K562 (cell line): ENCODE measurements around the gene C21orf58. TPM values are rescaled to one million over a fixed set of nuclear protein-coding genes. Genes with fewer than 3 reads are reported as not detected.

Experiments
- ATAC-seq: fragments of 200-7000 bp; cut with Tn5 transposase; 3 replicates; pipeline ENCODE4 v1.9.1; 2020; ENCODE audit warnings: moderate library complexity
- BruUV-seq: library from RNA; stranded (reverse); fragments of 400-500 nt; replicated peaks from 2 replicates; lab custom pipeline; 2021; lab: Mats Ljungman, UMichigan
- CTCF ChIA-PET: fragments of 300-600 bp; formaldehyde crosslinking; extraction: SDS; loops from one replicate; lab custom pipeline; 2021; ENCODE audit warnings: low intra/inter-chr PET ratio; lab: Yijun Ruan, JAX
- POLR2A ChIA-PET: fragments of 300-600, 350-650 bp; sonication (Branson Sonifier 250); formaldehyde crosslinking; extraction: SDS; loops from one replicate; lab custom pipeline; 2021; ENCODE audit warnings: antibody characterized with exemption, inconsistent platforms; lab: Yijun Ruan, JAX
- DNase-seq, 4 experiments: peaks; one replicate each; pipeline versions ENCODE4 v3.0.0 to v3.0.0-alpha.2; 2011 to 2018; ENCODE audit warnings: low spot score in 3 of 4, mixed read lengths in 3 of 4; ENCODE audit errors: extremely low read depth in 1 of 4
- FAIRE-seq: peaks from 2 replicates; lab custom pipeline; 2011; peaks lifted over from hg19 to GRCh38; lab: Jason Lieb, UNC
- H2AFZ ChIP-seq: 2 replicates; pipeline ENCODE4 v1.6.0; 2011; ENCODE audit warnings: low read depth, low read length, control low read depth, inconsistent platforms
- H3K27ac ChIP-seq: fragments of 200-600 bp; 3 replicates; pipeline ENCODE4 v1.8.0; 2011; ENCODE audit warnings: low read depth, mild to moderate bottlenecking, control low read depth, inconsistent platforms, low read length, moderate library complexity, mixed read lengths; ENCODE audit errors: extremely low read depth
- H3K27me3 ChIP-seq, 2 experiments: fragments of 300-600 bp in 1 of 2; 2 replicates in 1 of 2; 3 replicates in 1 of 2; pipeline versions ENCODE4 v1.6.0 to v1.8.0; 2011; ENCODE audit warnings: inconsistent platforms in 2 of 2, low read length in 2 of 2, mild to moderate bottlenecking in 1 of 2, mixed read lengths in 1 of 2, moderate library complexity in 1 of 2; ENCODE audit not compliant: control insufficient read depth in 2 of 2, insufficient read depth in 2 of 2
- H3K36me3 ChIP-seq: fragments of 300-600 bp; 3 replicates; pipeline ENCODE4 v1.8.0; 2011; ENCODE audit warnings: mild to moderate bottlenecking, low read length, inconsistent platforms; ENCODE audit not compliant: control insufficient read depth, insufficient read depth
- H3K4me1 ChIP-seq, 2 experiments: fragments of 200-600 bp in 1 of 2; replicated peaks in 1 of 2; 2 replicates in 1 of 2; 3 replicates in 1 of 2; pipeline versions ENCODE4 v1.5.1 to v1.8.0; 2011; ENCODE audit warnings: inconsistent platforms in 2 of 2, low read length in 2 of 2, mild to moderate bottlenecking in 1 of 2, mixed read lengths in 1 of 2, moderate library complexity in 1 of 2; ENCODE audit not compliant: control insufficient read depth in 2 of 2, insufficient read depth in 2 of 2
- H3K4me2 ChIP-seq: 2 replicates; pipeline ENCODE4 v1.6.1; 2011; ENCODE audit warnings: low read length, control low read depth, inconsistent platforms, mixed read lengths; ENCODE audit not compliant: insufficient read depth
- H3K4me3 ChIP-seq: fragments of 200-600 bp; sonication (generic), shearing (Covaris generic); 2 replicates; pipeline ENCODE4 v1.5.1; 2016; ENCODE audit warnings: control low read depth, inconsistent platforms
- H3K79me2 ChIP-seq: fragments of 200-600 bp; 3 replicates; pipeline ENCODE4 v1.8.0; 2011; ENCODE audit warnings: low read length, inconsistent platforms; ENCODE audit not compliant: control insufficient read depth, insufficient read depth
- H3K9ac ChIP-seq, 2 experiments: 2 replicates each; pipeline versions ENCODE4 v1.6.0 to v1.6.1; 2011; ENCODE audit warnings: low read depth in 2 of 2, low read length in 2 of 2, control low read depth in 1 of 2, inconsistent platforms in 1 of 2, mild to moderate bottlenecking in 1 of 2, mixed read lengths in 1 of 2; ENCODE audit not compliant: insufficient read depth in 1 of 2
- H3K9me1 ChIP-seq: one replicate; pipeline ENCODE4 v1.6.0; 2011; ENCODE audit warnings: inconsistent platforms, mild to moderate bottlenecking, low read length, moderate library complexity; ENCODE audit not compliant: control insufficient read depth, insufficient read depth
- H3K9me3 ChIP-seq: replicated peaks from 2 replicates; pipeline ENCODE4 v1.5.1; 2011; ENCODE audit warnings: low read depth, low read length, inconsistent platforms; ENCODE audit not compliant: control insufficient read depth, insufficient read depth
- H4K20me1 ChIP-seq: replicated peaks from 2 replicates; pipeline ENCODE4 v1.6.1; 2011; ENCODE audit warnings: low read length, inconsistent platforms, mixed read lengths; ENCODE audit not compliant: control insufficient read depth, insufficient read depth
- BDP1 ChIP-seq: IDR thresholded peaks from 3 replicates; pipeline ENCODE4 v1.6.1; 2011; ENCODE audit not compliant: insufficient read length, insufficient read depth
- CEBPB ChIP-seq: fragments of 450-650 bp; IDR thresholded peaks from 2 replicates; pipeline ENCODE4 v1.6.1; 2016; ENCODE audit warnings: missing genetic modification characterization, missing compliant biosample characterization
- CREBBP ChIP-seq: IDR thresholded peaks from one replicate; pipeline ENCODE4 v1.6.1; 2012; ENCODE audit warnings: low read depth, mild to moderate bottlenecking, control low read depth, inconsistent platforms, low read length
- CSDE1 ChIP-seq, 2 experiments: fragments of 450-650 bp; IDR thresholded peaks; 2 replicates each; pipeline ENCODE4 v1.6.1; 2016; ENCODE audit warnings: mild to moderate bottlenecking in 1 of 2
- MTA1 ChIP-seq: fragments of 450-650 bp; IDR thresholded peaks from 2 replicates; pipeline ENCODE4 v1.6.1; 2017; ENCODE audit warnings: borderline replicate concordance
- SRSF3 ChIP-seq: fragments of 200-400 bp; formaldehyde crosslinking; IDR thresholded peaks from 2 replicates; pipeline ENCODE4 v1.6.1; 2016; ENCODE audit warnings: mild to moderate bottlenecking, low read length, moderate library complexity; ENCODE audit not compliant: insufficient read depth
- ZNF121 ChIP-seq: sonication (generic); formaldehyde crosslinking; conservative IDR thresholded peaks from 2 replicates; pipeline ENCODE4 v1.8.0; 2022; ENCODE audit warnings: missing genetic modification reagents
- WGBS: fragments of 100-300 bp; shearing (Covaris generic); methylation state at CpG from one replicate; pipeline ENCODE4 v1.1.6; 2016; ENCODE audit warnings: low coverage, mixed read lengths; ENCODE audit not compliant: insufficient coverage; ENCODE audit errors: missing lambda C conversion rate; 5-methylcytosine and 5-hydroxymethylcytosine counted together
- in situ Hi-C: fragments of 300-500 bp; cut with MboI; formaldehyde crosslinking; loops from 4 replicates; pipeline ENCODE4 v1.15.0; 2018; ENCODE audit warnings: inconsistent platforms, mixed read lengths
- intact Hi-C: fragments of 100-400 bp; cut with micrococcal nuclease; formaldehyde crosslinking; loops from 2 replicates; pipeline ENCODE4 v1.14.2; 2022
- polyA plus RNA-seq, 8 experiments: library from polyadenylated mRNA; depleted of rRNA in 4 of 8; stranded (reverse) in 5 of 8; unstranded in 3 of 8; fragments of >200 nt; fragmentation: Nextera tagmentation in 2 of 8; fragmentation: Illumina TruSeq in 1 of 8; extraction: Ambion mirVana in 2 of 8; extraction: Trizol in 1 of 8; gene quantifications; 2 replicates each; pipeline versions ENCODE4 v1.2.1 to v1.2.3, GENCODE V29; 2011 to 2014; ENCODE audit warnings: inconsistent platforms in 1 of 8, missing spikeins in 1 of 8
- total RNA-seq, 7 experiments: library from RNA; depleted of rRNA in 6 of 7; stranded (reverse); fragments of >200 nt in 6 of 7; fragmentation: Illumina TruSeq in 2 of 7; extraction: Trizol in 2 of 7; gene quantifications; 2 replicates each; pipeline versions ENCODE4 v1.2.1 to v1.2.3, GENCODE V29; 2011 to 2021; ENCODE audit warnings: low replicate concordance in 1 of 7
- TF ChIP-seq, protein P1 (sequence below): fragments of 450-650 bp; IDR thresholded peaks from one replicate; pipeline ENCODE4 v1.6.1; 2018; ENCODE audit warnings: mild to moderate bottlenecking, moderate library complexity; ENCODE audit not compliant: partially characterized antibody

Gene C21orf58
- total and polyA plus RNA-seq, 9 of the 15 experiments (the other 6 are each of a cell fraction or from before 2014, with no cell fraction given), result 1.2 to 30.5 (median 12.4) TPM

DNA sequence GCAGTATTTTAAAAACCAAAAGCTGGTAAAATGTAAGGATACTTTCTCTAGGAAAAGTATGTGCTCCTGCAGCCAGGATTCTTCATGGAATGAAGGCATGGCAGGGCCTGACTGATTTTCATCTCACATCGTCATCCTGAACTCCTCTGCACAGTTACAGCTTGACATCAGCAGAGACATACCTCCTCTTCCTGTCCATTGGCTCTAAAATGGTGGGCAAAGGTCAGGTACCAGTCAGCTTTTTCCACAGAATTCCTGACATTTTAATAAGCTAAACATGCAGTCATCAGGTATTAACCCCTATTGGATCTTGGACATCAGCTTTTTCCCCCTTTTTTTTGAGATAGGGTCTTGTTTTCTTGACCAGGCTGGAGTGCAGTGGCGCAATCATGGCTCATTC is 6.1 kb upstream of the C21orf58 start:
- no peak overlapping the region for H3K4me3 ChIP-seq
- DNase-seq (no peak), ATAC-seq (no peak)
- 0 out of 2 replicates have a peak, but pooled peaks cover 4% of the 10 kb centered on the region for H4K20me1 ChIP-seq
- CTCF ChIA-PET, result no interaction called here
- peaks cover 48% of the 10 kb centered on the region for H3K79me2 ChIP-seq
- H3K9ac ChIP-seq, result no peak overlapping the region
- WGBS, result 85% methylated on average over 2 of the region's 2 CpGs
- H3K36me3 ChIP-seq, result peaks cover 67% of the 10 kb centered on the region
- H3K4me1 ChIP-seq, result peaks cover 6 to 13% of the 10 kb centered on the region in 2 experiments; a peak in 4 of 5 replicates
- no peaks in the 10 kb centered on the region for H3K9me1 ChIP-seq
- intact Hi-C loops, result no loop called here
- POLR2A ChIA-PET, result interaction anchor here (1.0 kb wide), 1 partner anchor 10 kb away, joined by 4 read pairs; no protein-coding TSS in a partner anchor
- no peak overlapping the region for H3K27ac ChIP-seq
- H3K27me3 ChIP-seq, result no peaks in the 10 kb centered on the region
- no TSS peak for BruUV-seq
- TF ChIP-seq CREBBP, result no peak
- peak; percentile 44 for TF ChIP-seq CEBPB
- TF ChIP-seq, all 486 proteins: peak for 1
- no peak overlapping the region for H3K4me2 ChIP-seq
- no peaks in the 10 kb centered on the region for H3K9me3 ChIP-seq
- in situ Hi-C loops, result no loop called here
- no peak for FAIRE-seq
- no peak overlapping the region for H2AFZ ChIP-seq

DNA sequence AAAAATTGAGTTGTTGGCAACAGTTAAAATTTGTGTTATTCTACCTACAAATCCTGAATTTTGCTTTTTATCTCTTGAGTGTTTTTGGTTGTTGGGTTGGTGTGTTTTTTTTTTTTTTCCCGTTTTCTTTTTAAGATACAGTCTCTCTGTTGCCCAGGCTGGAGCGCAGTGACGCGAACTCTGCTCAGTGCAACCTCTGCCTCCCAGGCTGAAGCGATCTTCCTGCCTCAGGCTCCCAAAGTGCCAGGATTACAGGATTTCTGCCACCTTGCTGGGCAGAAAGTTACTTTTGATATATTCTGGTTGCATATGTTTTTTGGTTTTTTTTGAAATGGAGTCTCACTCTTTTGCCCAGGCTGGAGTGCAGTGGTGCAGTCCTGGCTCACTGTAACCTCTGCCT is 4.5 kb upstream of the C21orf58 start:
- no peak overlapping the region for H3K4me3 ChIP-seq
- no peak for FAIRE-seq
- BruUV-seq, result no TSS peak
- in situ Hi-C loops (no loop called here), intact Hi-C loops (no loop called here)
- no peaks in the 10 kb centered on the region for H3K27me3 ChIP-seq
- ATAC-seq, result no peak
- ChIA-PET POLR2A (no interaction called here), CTCF (no interaction called here)
- H3K9ac ChIP-seq, result no peak overlapping the region
- H3K27ac ChIP-seq, result no peak overlapping the region
- WGBS, result 83% methylated on average over 5 of the region's 5 CpGs
- H3K4me1 ChIP-seq, result peaks cover 6 to 24% of the 10 kb centered on the region in 2 experiments; a peak in 4 of 5 replicates
- H3K9me1 ChIP-seq, result no peaks in the 10 kb centered on the region
- H2AFZ ChIP-seq, result no peak overlapping the region
- peaks cover 59% of the 10 kb centered on the region for H3K79me2 ChIP-seq
- no peak for DNase-seq
- H3K9me3 ChIP-seq, result no peaks in the 10 kb centered on the region
- peaks cover 59% of the 10 kb centered on the region for H3K36me3 ChIP-seq
- H4K20me1 ChIP-seq, result no peaks in the 10 kb centered on the region
- H3K4me2 ChIP-seq, result no peak overlapping the region
- TF ChIP-seq ZNF121 (CRISPR knock-in tag) (no peak), SRSF3 (no peak), CSDE1 (IDR thresholded peaks at IDR 0.05) (no peak), MTA1 (no peak), BDP1 (no peak)
- TF ChIP-seq, protein P1, sequence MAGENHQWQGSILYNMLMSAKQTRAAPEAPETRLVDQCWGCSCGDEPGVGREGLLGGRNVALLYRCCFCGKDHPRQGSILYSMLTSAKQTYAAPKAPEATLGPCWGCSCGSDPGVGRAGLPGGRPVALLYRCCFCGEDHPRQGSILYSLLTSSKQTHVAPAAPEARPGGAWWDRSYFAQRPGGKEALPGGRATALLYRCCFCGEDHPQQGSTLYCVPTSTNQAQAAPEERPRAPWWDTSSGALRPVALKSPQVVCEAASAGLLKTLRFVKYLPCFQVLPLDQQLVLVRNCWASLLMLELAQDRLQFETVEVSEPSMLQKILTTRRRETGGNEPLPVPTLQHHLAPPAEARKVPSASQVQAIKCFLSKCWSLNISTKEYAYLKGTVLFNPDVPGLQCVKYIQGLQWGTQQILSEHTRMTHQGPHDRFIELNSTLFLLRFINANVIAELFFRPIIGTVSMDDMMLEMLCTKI, result no peak
